A673 (cell line): ENCODE data around the gene MATR3.

Experiments
- EZH2 ChIP-seq: fragments of 200-600 bp; sonication (generic); IDR thresholded peaks from 2 replicates; pipeline ENCODE4 v1.6.1; 2017; ENCODE audit warnings: borderline replicate concordance, low read depth, mild to moderate bottlenecking, mixed read lengths, antibody characterized with exemption, low read length; ENCODE audit not compliant: poor library complexity, severe bottlenecking
- TF ChIP-seq, protein P1 (sequence below): fragments of 300-800, 200-600 bp; sonication (generic); conservative IDR thresholded peaks from 2 replicates; pipeline ENCODE4 v1.5.1; 2017; ENCODE audit warnings: low read depth, mild to moderate bottlenecking, antibody characterized with exemption, low read length, moderate library complexity, mixed read lengths

DNA sequence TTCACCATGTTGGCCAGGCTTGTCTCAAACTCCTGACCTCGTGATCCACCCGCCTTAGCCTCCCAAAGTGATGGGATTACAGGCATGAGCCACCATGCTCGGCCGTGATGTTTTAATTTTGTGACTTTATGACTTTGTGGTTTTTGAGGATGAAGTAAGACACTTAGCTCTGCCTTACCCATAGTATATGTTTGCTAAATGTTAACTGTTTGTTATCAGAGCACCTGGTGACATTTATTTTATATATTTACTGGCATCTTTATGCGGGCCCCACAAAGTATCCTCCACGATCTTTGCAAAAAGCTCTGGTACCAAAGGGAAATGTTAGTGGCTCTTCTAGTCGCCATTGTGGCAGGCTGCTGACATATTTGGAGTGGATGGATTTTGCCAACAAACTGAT, 82.8 kb downstream of the MATR3 start:
- TF ChIP-seq, protein P1, sequence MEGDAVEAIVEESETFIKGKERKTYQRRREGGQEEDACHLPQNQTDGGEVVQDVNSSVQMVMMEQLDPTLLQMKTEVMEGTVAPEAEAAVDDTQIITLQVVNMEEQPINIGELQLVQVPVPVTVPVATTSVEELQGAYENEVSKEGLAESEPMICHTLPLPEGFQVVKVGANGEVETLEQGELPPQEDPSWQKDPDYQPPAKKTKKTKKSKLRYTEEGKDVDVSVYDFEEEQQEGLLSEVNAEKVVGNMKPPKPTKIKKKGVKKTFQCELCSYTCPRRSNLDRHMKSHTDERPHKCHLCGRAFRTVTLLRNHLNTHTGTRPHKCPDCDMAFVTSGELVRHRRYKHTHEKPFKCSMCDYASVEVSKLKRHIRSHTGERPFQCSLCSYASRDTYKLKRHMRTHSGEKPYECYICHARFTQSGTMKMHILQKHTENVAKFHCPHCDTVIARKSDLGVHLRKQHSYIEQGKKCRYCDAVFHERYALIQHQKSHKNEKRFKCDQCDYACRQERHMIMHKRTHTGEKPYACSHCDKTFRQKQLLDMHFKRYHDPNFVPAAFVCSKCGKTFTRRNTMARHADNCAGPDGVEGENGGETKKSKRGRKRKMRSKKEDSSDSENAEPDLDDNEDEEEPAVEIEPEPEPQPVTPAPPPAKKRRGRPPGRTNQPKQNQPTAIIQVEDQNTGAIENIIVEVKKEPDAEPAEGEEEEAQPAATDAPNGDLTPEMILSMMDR: no peak
- no peak for TF ChIP-seq EZH2
